Naive thymus-derived CD8-positive, alpha-beta T cell (primary cell): Measurements from ENCODE around the gene ESR2. TPM values are rescaled to one million over a fixed set of nuclear protein-coding genes. Genes with fewer than 3 reads are reported as not detected.

Experiments
- microRNA-seq: library from miRNA; unstranded; fragments of <30 nt; microRNA quantifications from one replicate; pipeline ENCODE4 v1.2.0, GENCODE V29; 2022; ENCODE audit warnings: borderline microRNAs expressed
- polyA plus RNA-seq, 3 donors: library from polyadenylated mRNA; unstranded; fragments of 300-500 nt; fragmentation: Illumina TruSeq; gene quantifications; one replicate each; pipeline ENCODE4 v1.2.3, GENCODE V29; 2021
- total RNA-seq, 8 experiments: library from RNA in 2 of 8; stranded (reverse) in 2 of 8; gene quantifications; one replicate each; pipeline ENCODE4 v1.2.3 and lab custom pipeline; 2021 to 2026

Gene ESR2
- total and polyA plus RNA-seq, 5 experiments from 2014 or later, result 0.16 to 0.41 (median 0.29) TPM; not detected in 2

Small RNA genes within 50 kb of the gene (microRNA-seq; reads per million reads assigned to microRNA genes)
- gene MIR548H1, result not detected

Other genes starting within 250 kb of the ESR2 start
- 10 to 100 TPM; 32.6 to 38.6 TPM for gene MTHFD1, start 94.0 kb upstream of the ESR2 start, total RNA-seq
- 10 to 100 TPM; 34.9 to 44.2 (median 41.2) TPM for gene MTHFD1, start 94.0 kb upstream of the ESR2 start, polyA plus RNA-seq
- gene AKAP5, start 171.1 kb upstream of the ESR2 start, total RNA-seq, result under 1 TPM; 0.23 to 0.49 TPM
- gene AKAP5, start 171.1 kb upstream of the ESR2 start, polyA plus RNA-seq, result under 1 TPM; 0.05 to 0.38 (median 0.07) TPM
- 10 to 100 TPM; 65.7 to 69.7 TPM for gene ZBTB25, start 209.5 kb upstream of the ESR2 start, total RNA-seq
- 10 to 100 TPM; 20.6 to 38.2 (median 24.3) TPM for gene ZBTB25, start 209.5 kb upstream of the ESR2 start, polyA plus RNA-seq
- 10 to 100 TPM; 87.8 to 88.9 TPM for gene ZBTB1, start 210.4 kb upstream of the ESR2 start, total RNA-seq
- gene ZBTB1, start 210.4 kb upstream of the ESR2 start, polyA plus RNA-seq, result 10 to 100 TPM; 38.3 to 64.4 (median 43.0) TPM
- 1 to 10 TPM; 2.3 TPM for gene HSPA2, start 246.4 kb upstream of the ESR2 start, total RNA-seq
- gene HSPA2, start 246.4 kb upstream of the ESR2 start, polyA plus RNA-seq, result 1 to 10 TPM in 1 of 3 donors, under 1 TPM in 1, not detected in 1; 0.30 to 1.2 TPM